Pancreas (tissue), 10 donors: Measurements from ENCODE around the gene CWH43. TPM values are rescaled to one million over a fixed set of nuclear protein-coding genes. Genes with fewer than 3 reads are reported as not detected.

Experiments used
- ATAC-seq, 4 donors: fragments of 200-7000 bp; cut with Tn5 transposase; one replicate each; pipeline versions ENCODE4 v1.8.0 to v1.9.1; 2020; ENCODE audit warnings: mild to moderate bottlenecking in 4 of 4, moderate library complexity in 4 of 4
- DNase-seq, 6 donors: peaks; one replicate each; pipeline ENCODE4 v3.0.0-alpha.2; 2020
- FAIRE-seq: peaks from 2 replicates; lab custom pipeline; 2012; peaks lifted over from hg19 to GRCh38; lab: Jason Lieb, UNC
- H3K27ac ChIP-seq, 4 donors: fragments of 200-600 bp; sonication (generic); 1 replicate in 3 of 4; 2 replicates in 1 of 4; pipeline versions ENCODE4 v1.5.0 to v1.8.0; 2020
- H3K27me3 ChIP-seq, 4 donors: fragments of 200-600 bp; one replicate each; pipeline ENCODE4 v1.8.0; 2021
- H3K36me3 ChIP-seq, 3 donors: fragments of 200-600 bp; sonication (generic) in 1 of 3; one replicate each; pipeline versions ENCODE4 v1.5.0 to v1.8.0; 2020 to 2021
- H3K4me1 ChIP-seq, 3 donors: fragments of 200-600 bp; one replicate each; pipeline ENCODE4 v1.8.0; 2021
- H3K4me3 ChIP-seq, 4 donors: fragments of 200-600 bp; sonication (generic) in 2 of 4; one replicate each; pipeline versions ENCODE4 v1.5.0 to v1.8.0; 2020 to 2021
- H3K9me3 ChIP-seq, 4 donors: fragments of 200-600 bp; one replicate each; pipeline ENCODE4 v1.8.0; 2021
- WGBS, 2 donors: extraction: QIAGEN DNeasy Blood & Tissue Kit; methylation state at CpG; one replicate each; pipeline ENCODE4 v1.1.7; 2013; 5-methylcytosine and 5-hydroxymethylcytosine counted together
- intact Hi-C, 3 donors: fragments of 100-400 bp; cut with DNase I; formaldehyde crosslinking; loops; one replicate each; pipeline versions ENCODE4 v1.11.1 to v1.14.2; 2022
- polyA plus RNA-seq, 2 donors: library from polyadenylated mRNA; stranded (reverse); fragments of 200-250 nt; gene quantifications; one replicate each; pipeline ENCODE4 v1.2.3, GENCODE V29; 2013
- total RNA-seq, 6 donors: library from RNA; stranded (reverse); fragmentation: NEBNext Ultra II Directional in 4 of 6; extraction: Animal tissue kit (Norgen Biotek cat#: 25700) in 4 of 6; gene quantifications; one replicate each; pipeline versions ENCODE4 v1.2.1 to v1.2.4, GENCODE V29; 2021 to 2023
- TF ChIP-seq, protein P1 (sequence below), 4 donors: fragments of 200-600 bp; sonication (generic) in 3 of 4; IDR thresholded peaks; one replicate each; pipeline versions ENCODE4 v1.5.0 to v1.8.0; 2021; ENCODE audit warnings: antibody characterized with exemption in 4 of 4
- donor health status: healthy with polysubstance abuse.
- donor health status: DM: no; HTN: no; CAD: no; lungs with moderate emphysema.
- donor health status: DM: no; HTN: no; CAD: no.
- donor health status: control.
- donor health status: control.
- donor health status: Bipolar disorder and iron deficiency.
- donor health status: DM: yes; HTN: yes; CAD: no.
- donor health status: DM: no; HTN: no; CAD: no.
- donor health status: DM: no; HTN: no; CAD: no.
- donor health status: DM: yes; HTN: yes; CAD: no.

Gene CWH43
- total and polyA plus RNA-seq, 8 donors, result 0.06 TPM; not detected in 7

DNA sequence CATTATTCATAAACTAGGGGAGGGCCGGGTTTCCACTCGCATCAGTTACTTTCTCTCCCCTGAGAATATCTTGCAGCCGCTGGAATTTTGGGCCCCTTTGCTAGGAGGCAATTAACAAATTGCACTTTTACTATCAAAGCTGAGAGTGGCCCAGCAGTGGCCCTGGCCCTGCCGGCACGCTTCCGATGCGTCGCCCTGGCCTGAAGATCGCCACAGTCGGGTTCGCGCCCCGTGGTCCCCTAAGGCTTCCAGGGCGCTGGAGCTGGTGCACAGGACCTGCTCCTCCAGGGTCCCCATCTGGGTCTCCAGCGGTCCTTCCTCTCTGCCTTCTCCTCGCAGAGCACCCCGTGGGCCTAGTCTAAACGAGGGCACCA lies 486 bp upstream of the CWH43 start:
- Histone ChIP-seq H3K9me3 (no peaks in the 10 kb centered on the region), H3K4me3 (no peak overlapping the region), H3K36me3 (no peaks in the 10 kb centered on the region), H3K4me1 (no peaks in the 10 kb centered on the region), H3K27ac (no peak overlapping the region), H3K27me3 (peaks cover 0 to 31% (median 6%) of the 10 kb centered on the region in 4 donors)
- FAIRE-seq (no peak), ATAC-seq (no peak), DNase-seq (no peak)
- TF ChIP-seq, protein P1, sequence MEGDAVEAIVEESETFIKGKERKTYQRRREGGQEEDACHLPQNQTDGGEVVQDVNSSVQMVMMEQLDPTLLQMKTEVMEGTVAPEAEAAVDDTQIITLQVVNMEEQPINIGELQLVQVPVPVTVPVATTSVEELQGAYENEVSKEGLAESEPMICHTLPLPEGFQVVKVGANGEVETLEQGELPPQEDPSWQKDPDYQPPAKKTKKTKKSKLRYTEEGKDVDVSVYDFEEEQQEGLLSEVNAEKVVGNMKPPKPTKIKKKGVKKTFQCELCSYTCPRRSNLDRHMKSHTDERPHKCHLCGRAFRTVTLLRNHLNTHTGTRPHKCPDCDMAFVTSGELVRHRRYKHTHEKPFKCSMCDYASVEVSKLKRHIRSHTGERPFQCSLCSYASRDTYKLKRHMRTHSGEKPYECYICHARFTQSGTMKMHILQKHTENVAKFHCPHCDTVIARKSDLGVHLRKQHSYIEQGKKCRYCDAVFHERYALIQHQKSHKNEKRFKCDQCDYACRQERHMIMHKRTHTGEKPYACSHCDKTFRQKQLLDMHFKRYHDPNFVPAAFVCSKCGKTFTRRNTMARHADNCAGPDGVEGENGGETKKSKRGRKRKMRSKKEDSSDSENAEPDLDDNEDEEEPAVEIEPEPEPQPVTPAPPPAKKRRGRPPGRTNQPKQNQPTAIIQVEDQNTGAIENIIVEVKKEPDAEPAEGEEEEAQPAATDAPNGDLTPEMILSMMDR (IDR thresholded peaks at IDR 0.05), result no peak
- intact Hi-C loops, result no loop called here
- 8 to 16% methylated on average over 16 to 18 of the region's 18 CpGs for WGBS, 2 donors

DNA sequence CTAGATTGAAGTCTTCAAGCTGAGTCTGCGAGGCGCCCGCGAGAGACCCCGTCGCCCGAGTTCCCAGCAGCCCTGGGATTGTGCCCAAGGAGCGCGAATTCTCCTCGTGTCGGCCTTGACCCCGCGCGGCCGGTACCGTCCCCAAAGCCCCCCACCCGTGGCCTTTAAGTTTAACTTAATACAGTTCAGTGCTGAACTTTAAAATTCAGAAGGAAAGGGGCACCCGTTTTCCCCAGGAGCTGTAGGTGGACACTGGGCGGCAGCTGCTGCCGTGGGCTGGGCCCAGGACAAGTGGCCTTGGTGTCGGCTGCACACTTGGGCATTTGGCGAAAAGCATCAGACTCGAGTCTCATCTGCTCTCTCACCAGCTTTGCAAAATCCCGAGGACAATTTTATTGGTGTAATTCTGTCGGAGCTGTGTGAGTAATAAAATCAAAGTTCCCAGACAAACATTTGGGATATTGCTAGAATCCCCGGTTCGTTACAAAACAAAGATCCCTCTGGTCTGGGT lies 634 bp downstream of the CWH43 start:
- peaks cover 0 to 31% (median 6%) of the 10 kb centered on the region in 4 donors for H3K27me3 ChIP-seq
- DNase-seq (no peak), FAIRE-seq (no peak), ATAC-seq (no peak)
- no peaks in the 10 kb centered on the region for H3K36me3 ChIP-seq
- WGBS, 2 donors, result 32 to 35% methylated on average over 27 of the region's 27 CpGs
- no peaks in the 10 kb centered on the region for H3K4me1 ChIP-seq
- TF ChIP-seq, protein P1 (IDR thresholded peaks at IDR 0.05), result no peak
- H3K9me3 ChIP-seq, result no peaks in the 10 kb centered on the region
- H3K27ac ChIP-seq, result no peak overlapping the region
- intact Hi-C loops, result no loop called here
- H3K4me3 ChIP-seq, result no peak overlapping the region

DNA sequence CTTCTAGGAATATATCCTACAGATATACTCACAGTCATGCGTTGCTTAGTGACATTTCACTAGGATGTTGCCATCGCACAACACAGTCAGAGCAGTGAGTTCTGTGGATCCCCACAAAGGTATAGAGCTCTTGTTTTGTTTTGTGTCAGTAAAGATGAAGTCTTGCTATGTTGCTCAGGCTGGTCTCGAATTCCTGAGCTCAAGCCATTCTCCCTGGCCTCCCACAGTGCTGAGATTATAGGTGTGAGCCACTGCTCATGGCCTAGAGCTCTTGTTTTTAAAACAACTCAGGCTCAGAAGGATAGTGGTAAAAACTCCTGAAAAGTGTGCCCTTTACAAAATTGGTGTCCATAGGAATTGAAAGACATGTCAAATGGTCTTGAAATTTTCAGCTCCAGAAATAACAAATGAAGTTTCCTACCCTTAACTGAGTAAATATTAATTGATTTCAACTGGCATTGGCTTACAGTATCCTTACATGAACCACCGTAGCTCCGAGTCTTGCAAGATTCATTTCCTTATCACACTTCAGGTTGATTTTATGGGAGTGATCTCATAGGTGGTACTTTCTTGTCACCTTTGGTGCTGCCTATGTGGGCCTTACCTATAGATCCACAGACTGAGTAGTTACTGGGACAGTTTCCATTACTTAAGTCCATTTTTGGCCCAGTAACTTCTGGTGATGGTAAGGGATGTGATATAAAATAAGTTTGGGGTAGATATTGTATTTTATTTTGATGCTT lies 3.6 kb downstream of the CWH43 start:
- ATAC-seq (no peak), FAIRE-seq (no peak), DNase-seq (no peak)
- Histone ChIP-seq H3K4me1 (no peaks in the 10 kb centered on the region), H3K9me3 (no peaks in the 10 kb centered on the region), H3K27ac (no peak overlapping the region), H3K27me3 (peaks cover 0 to 21% (median 6%) of the 10 kb centered on the region in 4 donors), H3K4me3 (no peak overlapping the region), H3K36me3 (no peaks in the 10 kb centered on the region)
- intact Hi-C loops, result no loop called here
- WGBS, 2 donors, result 60 to 66% methylated on average over 5 of the region's 5 CpGs
- TF ChIP-seq, protein P1 (IDR thresholded peaks at IDR 0.05), result no peak

DNA sequence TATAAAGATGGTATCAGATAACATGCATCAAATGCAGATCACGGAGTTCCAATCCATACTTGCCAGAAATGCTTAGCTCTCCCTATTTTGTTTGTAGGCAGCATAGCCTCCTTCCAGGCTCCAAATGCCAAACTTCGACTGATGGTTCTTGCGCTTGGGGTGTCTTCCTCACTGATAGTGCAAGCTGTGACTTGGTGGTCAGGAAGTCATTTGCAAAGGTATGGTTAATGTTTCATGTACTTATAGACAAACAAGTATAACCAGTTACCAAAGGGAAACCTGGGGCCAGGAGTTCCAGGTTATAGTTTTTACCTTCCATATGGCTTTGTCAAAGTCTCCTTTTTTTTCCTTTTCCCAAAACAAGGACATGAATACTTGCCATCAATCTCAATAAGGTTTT lies 5.3 kb downstream of the CWH43 start:
- Histone ChIP-seq H3K36me3 (no peaks in the 10 kb centered on the region), H3K9me3 (no peaks in the 10 kb centered on the region), H3K27me3 (peaks cover 0 to 5% (median 0%) of the 10 kb centered on the region in 4 donors), H3K27ac (no peak overlapping the region), H3K4me3 (no peak overlapping the region), H3K4me1 (no peaks in the 10 kb centered on the region)
- FAIRE-seq (no peak), ATAC-seq (no peak), DNase-seq (no peak)
- TF ChIP-seq, protein P1 (IDR thresholded peaks at IDR 0.05), result no peak
- intact Hi-C loops, result no loop called here
- 74 to 78% methylated on average over 3 of the region's 3 CpGs for WGBS, 2 donors

DNA sequence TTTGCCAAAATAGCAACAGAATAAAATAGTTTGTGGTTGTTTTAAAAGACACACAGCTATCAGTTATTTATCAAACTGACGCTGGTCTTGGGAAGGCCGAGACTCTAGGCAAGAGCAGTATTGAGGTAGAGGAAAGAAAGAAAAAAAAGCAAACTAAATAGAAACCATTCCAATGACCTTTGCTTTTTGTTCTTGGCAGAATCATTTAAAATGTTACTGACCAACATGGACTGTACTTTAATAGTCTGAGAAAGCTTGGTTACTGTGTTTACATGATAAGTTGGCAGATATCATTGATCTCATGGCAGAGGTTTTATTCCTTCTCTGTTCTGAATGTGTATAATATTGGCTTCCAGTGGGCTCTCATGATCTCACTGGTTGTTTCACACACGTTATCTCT lies 11.9 kb downstream of the CWH43 start:
- Histone ChIP-seq H3K27me3 (no peaks in the 10 kb centered on the region), H3K4me3 (no peak overlapping the region), H3K9me3 (no peaks in the 10 kb centered on the region), H3K27ac (no peak overlapping the region), H3K36me3 (no peaks in the 10 kb centered on the region), H3K4me1 (no peaks in the 10 kb centered on the region)
- TF ChIP-seq, protein P1 (IDR thresholded peaks at IDR 0.05), result no peak
- FAIRE-seq (no peak), DNase-seq (no peak), ATAC-seq (no peak)
- intact Hi-C loops, result no loop called here
- WGBS, 2 donors, result 39 to 58% methylated on average over 3 of the region's 3 CpGs
